HCT116 (cell line): Measurements from ENCODE around the gene SUPT4H1. TPM values are rescaled to one million over a fixed set of nuclear protein-coding genes. Genes with fewer than 3 reads are reported as not detected.

Source experiments
- ATAC-seq: fragments of 200-7000 bp; cut with Tn5 transposase; 2 replicates; pipeline ENCODE4 v1.9.1; 2020; ENCODE audit warnings: mild to moderate bottlenecking, moderate library complexity
- BruUV-seq: library from RNA; stranded (reverse); fragments of 400-500 nt; replicated peaks from 2 replicates; lab custom pipeline; 2021; lab: Mats Ljungman, UMichigan
- CTCF ChIA-PET: fragments of 300-600 bp; sonication (Branson Sonifier 250); formaldehyde crosslinking; loops from one replicate; lab custom pipeline; 2021; ENCODE audit warnings: antibody characterized with exemption; lab: Charles Lee
- POLR2A ChIA-PET: fragments of 300-600, 350-600 bp; sonication (Branson Sonifier 250); formaldehyde crosslinking; loops from one replicate; lab custom pipeline; 2021; ENCODE audit warnings: antibody characterized with exemption; lab: Charles Lee
- RAD21 ChIA-PET, 2 experiments: fragments of 300-600 bp; sonication (Branson Sonifier 250); formaldehyde crosslinking; loops; one replicate each; lab custom pipeline; 2023; ENCODE audit warnings: low total read pairs in 2 of 2; ENCODE audit not compliant: uncharacterized antibody in 2 of 2, unreplicated experiment in 2 of 2, low non-redundant PET in 1 of 2; lab: Charles Lee
- DNase-seq: peaks from one replicate; pipeline ENCODE4 v3.0.0-alpha.2; 2010; ENCODE audit warnings: low read depth, low spot score
- H2AFZ ChIP-seq: fragments of 200-600 bp; shearing (Covaris generic), sonication (generic); 2 replicates; pipeline ENCODE4 v1.6.1; 2017; ENCODE audit warnings: low read depth, mixed run types, mixed read lengths, antibody characterized with exemption, low read length; ENCODE audit not compliant: poor library complexity, severe bottlenecking
- H3K27ac ChIP-seq: 2 replicates; pipeline ENCODE4 v1.5.1; 2012; ENCODE audit warnings: low read depth, low read length
- H3K27me3 ChIP-seq: fragments of 200-600 bp; sonication (generic); 2 replicates; pipeline ENCODE4 v1.6.1; 2016; ENCODE audit warnings: mixed run types, low read length, mixed read lengths; ENCODE audit not compliant: insufficient read depth
- H3K36me3 ChIP-seq, 2 experiments: fragments of 200-500 bp in 1 of 2; fragments of 200-600 bp in 1 of 2; sonication (Bioruptor generic) in 1 of 2; sonication (generic) in 1 of 2; 2 replicates each; pipeline versions ENCODE4 v1.5.1 to v1.6.1; 2014 to 2016; ENCODE audit warnings: low read length in 2 of 2, inconsistent platforms in 1 of 2, mixed read lengths in 1 of 2, mixed run types in 1 of 2; ENCODE audit not compliant: insufficient read depth in 2 of 2, control insufficient read depth in 1 of 2
- H3K4me1 ChIP-seq, 2 experiments: fragments of 200-600 bp in 1 of 2; sonication (generic) in 1 of 2; 2 replicates each; pipeline versions ENCODE4 v1.5.1 to v1.6.1; 2012 to 2017; ENCODE audit warnings: low read length in 2 of 2, inconsistent platforms in 1 of 2, mild to moderate bottlenecking in 1 of 2, mixed read lengths in 1 of 2, mixed run types in 1 of 2, moderate library complexity in 1 of 2; ENCODE audit not compliant: insufficient read depth in 2 of 2, control insufficient read depth in 1 of 2
- H3K4me2 ChIP-seq: fragments of 200-600 bp; sonication (generic); 2 replicates; pipeline ENCODE4 v1.6.1; 2017; ENCODE audit warnings: mixed run types, low read length, mixed read lengths
- H3K4me3 ChIP-seq, 2 experiments: fragments of 200-600 bp in 1 of 2; sonication (generic) in 1 of 2; replicated peaks in 1 of 2; 2 replicates each; pipeline ENCODE4 v1.5.1; 2011 to 2016; ENCODE audit warnings: low read length in 2 of 2, control low read depth in 1 of 2, low read depth in 1 of 2, mild to moderate bottlenecking in 1 of 2, mixed read lengths in 1 of 2, mixed run types in 1 of 2
- H3K79me2 ChIP-seq: fragments of 200-600 bp; sonication (generic); 2 replicates; pipeline ENCODE4 v1.6.1; 2017; ENCODE audit warnings: mild to moderate bottlenecking, mixed run types, low read length, moderate library complexity, mixed read lengths; ENCODE audit not compliant: insufficient read depth
- H3K9ac ChIP-seq: fragments of 200-600 bp; sonication (generic); 2 replicates; pipeline ENCODE4 v1.6.1; 2016; ENCODE audit warnings: low read length, mixed read lengths
- H3K9me2 ChIP-seq: fragments of 200-600 bp; sonication (generic), shearing (Covaris generic); 2 replicates; pipeline ENCODE4 v1.6.1; 2017; ENCODE audit warnings: mixed run types, mild to moderate bottlenecking, moderate library complexity; ENCODE audit not compliant: insufficient read depth
- H3K9me3 ChIP-seq, 2 experiments: fragments of 200-500 bp in 1 of 2; fragments of 200-600 bp in 1 of 2; sonication (Bioruptor generic) in 1 of 2; sonication (generic) in 1 of 2; 2 replicates each; pipeline ENCODE4 v1.6.1; 2014 to 2017; ENCODE audit warnings: low read length in 2 of 2, mixed read lengths in 2 of 2, inconsistent platforms in 1 of 2, low read depth in 1 of 2, mild to moderate bottlenecking in 1 of 2, mixed run types in 1 of 2, moderate library complexity in 1 of 2; ENCODE audit not compliant: control insufficient read depth in 1 of 2, insufficient read depth in 1 of 2
- H4K20me1 ChIP-seq: fragments of 200-600 bp; sonication (generic), shearing (Covaris generic); 2 replicates; pipeline ENCODE4 v1.6.1; 2017; ENCODE audit warnings: mixed run types, mild to moderate bottlenecking, moderate library complexity; ENCODE audit not compliant: insufficient read depth
- CBX3 ChIP-seq: IDR thresholded peaks from 2 replicates; pipeline ENCODE4 v1.6.1; 2012; ENCODE audit warnings: low read depth
- ELF1 ChIP-seq: IDR thresholded peaks from 2 replicates; pipeline ENCODE4 v1.6.1; 2012; ENCODE audit warnings: low read depth, borderline replicate concordance
- JUND ChIP-seq: IDR thresholded peaks from 2 replicates; pipeline ENCODE4 v1.6.1; 2012
- POLR2A ChIP-seq: IDR thresholded peaks from 2 replicates; pipeline ENCODE4 v1.7.0; 2011; ENCODE audit warnings: borderline replicate concordance; ENCODE audit not compliant: insufficient read depth, insufficient read length; ENCODE audit errors: extremely low read depth
- TCF7L2 ChIP-seq: IDR thresholded peaks from 2 replicates; pipeline ENCODE4 v1.7.0; 2011; ENCODE audit warnings: borderline replicate concordance, inconsistent platforms; ENCODE audit not compliant: insufficient read depth, insufficient read length; ENCODE audit errors: extremely low read depth
- ZFX ChIP-seq: fragments of 450-650 bp; IDR thresholded peaks from 2 replicates; pipeline ENCODE4 v1.6.1; 2017
- intact Hi-C: fragments of 100-400 bp; cut with micrococcal nuclease; formaldehyde crosslinking; loops from 2 replicates; pipeline ENCODE4 v1.10.0; 2022
- total RNA-seq: library from RNA; stranded (reverse); gene quantifications from one replicate; pipeline ENCODE4 v1.2.1, GENCODE V29; 2021; ENCODE audit not compliant: unreplicated experiment
- TF ChIP-seq, protein P1 (sequence below): IDR thresholded peaks from 2 replicates; pipeline ENCODE4 v1.6.1; 2012; ENCODE audit warnings: low read depth

SUPT4H1 gene
- total RNA-seq, 1 experiment from 2014 or later = 118 TPM

DNA sequence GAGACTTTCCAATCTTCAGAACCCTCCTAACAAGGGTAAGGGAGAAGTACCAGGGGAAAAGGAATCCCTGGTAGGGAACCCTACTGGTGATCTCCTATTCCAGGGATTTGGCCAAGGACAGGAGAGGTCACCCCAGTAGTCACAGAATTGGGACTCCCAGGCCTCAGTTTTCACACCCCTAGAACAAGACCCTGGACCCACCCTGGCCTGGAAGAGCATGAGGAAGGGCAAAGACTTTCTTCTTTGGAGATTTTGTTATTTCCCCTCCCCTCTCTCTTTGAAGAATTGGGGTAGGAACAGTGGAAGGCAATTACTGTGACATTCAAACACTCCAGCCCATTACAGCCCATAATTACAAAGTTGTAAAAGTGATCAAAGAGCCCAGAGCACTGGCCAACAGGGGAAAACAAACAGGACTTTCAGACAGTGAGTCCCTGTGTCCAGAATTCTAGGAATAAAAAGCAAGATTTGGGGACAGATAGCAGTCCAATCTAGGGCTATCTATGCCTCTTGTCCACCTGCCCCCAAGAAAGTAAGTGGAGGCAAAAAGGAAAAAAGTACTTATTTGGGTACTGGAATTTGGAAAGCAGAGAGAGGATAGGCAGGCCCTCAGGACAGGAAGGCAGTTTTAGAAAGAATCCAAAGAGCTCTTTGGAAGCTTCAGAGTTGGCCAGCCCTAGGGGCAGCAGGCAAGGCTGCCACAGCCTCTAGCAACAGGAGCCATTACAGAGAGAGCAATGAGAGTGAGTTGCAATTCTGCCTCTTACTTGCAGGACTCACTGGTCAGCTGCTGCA is 13.4 kb upstream of the SUPT4H1 start:
- Histone ChIP-seq H3K9me2 (no peaks in the 10 kb centered on the region), H3K79me2 (peaks cover 55% of the 10 kb centered on the region), H3K9ac (peak overlapping the region; percentile 30; the same call in 1 of the 2 replicates)
- POLR2A ChIA-PET = interaction anchor here (1.0 to 1.5 kb wide), 2 partner anchors 10 to 14 kb away, joined by 4 read pairs; partner anchors contain the start of gene SUPT4H1
- no peak for TF ChIP-seq TCF7L2
- TF ChIP-seq ELF1 = no peak
- TF ChIP-seq, all 23 proteins: peak for 0
- H3K4me2 ChIP-seq = peak overlapping the region; percentile 45
- no peak overlapping the region for H2AFZ ChIP-seq
- H4K20me1 ChIP-seq = no peaks in the 10 kb centered on the region
- H3K9me3 ChIP-seq = no peaks in the 10 kb centered on the region
- CTCF ChIA-PET = interaction anchor here (1.5 to 1.6 kb wide), 2 partner anchors 48 to 52 kb away, joined by 3 to 4 read pairs; partner anchors contain the start of gene RNF43
- H3K4me3 ChIP-seq = no peak overlapping the region
- H3K27ac ChIP-seq = peak overlapping the region; percentile 46
- DNase-seq (no peak), ATAC-seq (no peak; the same call in 1 of the 2 replicates)
- BruUV-seq = no TSS peak
- H3K4me1 ChIP-seq = peaks cover 26 to 31% of the 10 kb centered on the region in 2 experiments
- no peaks in the 10 kb centered on the region for H3K27me3 ChIP-seq
- intact Hi-C loops = no loop called here
- RAD21 ChIA-PET = no interaction called here
- H3K36me3 ChIP-seq = peaks cover 26 to 55% of the 10 kb centered on the region in 2 experiments; a peak in 3 of 4 replicates

DNA sequence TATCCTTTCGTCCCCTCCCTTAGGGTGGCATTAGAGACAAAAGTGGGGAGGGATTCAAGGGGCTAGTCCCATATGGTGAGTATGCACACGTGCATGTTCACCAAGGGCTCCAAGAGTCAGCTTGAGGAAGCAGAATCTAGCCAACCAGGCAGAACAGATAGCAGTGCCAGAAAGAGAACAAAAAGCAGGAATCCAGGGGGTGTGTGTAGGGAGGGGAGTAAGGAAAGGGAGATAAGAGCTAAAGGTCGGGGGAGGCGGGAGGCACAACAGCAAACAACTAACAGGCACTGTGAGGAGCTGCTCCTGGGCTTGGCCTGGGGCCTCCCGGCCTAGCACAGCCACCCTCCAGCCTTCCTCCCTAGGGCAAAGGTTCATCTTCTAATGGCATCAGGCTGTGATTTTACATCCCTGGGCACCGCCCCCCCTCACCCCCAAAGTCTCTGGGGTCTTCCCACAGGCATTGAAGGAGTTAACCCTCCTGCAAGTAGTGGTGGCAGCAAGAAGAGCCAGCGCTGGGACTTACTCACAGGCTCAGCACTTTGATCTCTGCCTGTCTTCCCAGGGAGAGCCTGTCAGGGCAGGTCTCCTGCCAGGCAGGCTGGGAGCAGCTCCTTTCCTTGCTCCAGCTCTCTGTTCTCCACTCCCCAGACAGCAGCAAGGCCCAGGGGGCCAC is 12.4 kb upstream of the SUPT4H1 start:
- POLR2A ChIA-PET = interaction anchor here (1.0 to 4.8 kb wide), 2 partner anchors 9 to 12 kb away, joined by 4 to 13 read pairs; partner anchors contain the start of gene SUPT4H1
- RAD21 ChIA-PET = no interaction called here
- peaks cover 26 to 29% of the 10 kb centered on the region in 2 experiments for H3K4me1 ChIP-seq
- H3K27me3 ChIP-seq = no peaks in the 10 kb centered on the region
- H3K4me2 ChIP-seq = peak overlapping the region; percentile 45
- H3K9ac ChIP-seq = peak overlapping the region; percentile 30; the same call in 1 of the 2 replicates
- peaks cover 55% of the 10 kb centered on the region for H3K79me2 ChIP-seq
- intact Hi-C loops = no loop called here
- ATAC-seq (peak; percentile 65), DNase-seq (no peak)
- no peaks in the 10 kb centered on the region for H4K20me1 ChIP-seq
- CTCF ChIA-PET = interaction anchor here (1.5 to 1.6 kb wide), 2 partner anchors 47 to 53 kb away, joined by 3 to 4 read pairs; partner anchors contain the start of gene RNF43
- no peak overlapping the region for H2AFZ ChIP-seq
- no peak overlapping the region for H3K4me3 ChIP-seq
- BruUV-seq = no TSS peak
- peaks cover 31 to 57% of the 10 kb centered on the region in 2 experiments; a peak in 3 of 4 replicates for H3K36me3 ChIP-seq
- TF ChIP-seq CBX3 (no peak), POLR2A (no peak), JUND (no peak), ZFX (peak; percentile 24; the same call in 1 of the 2 replicates), TCF7L2 (peak; percentile 83)
- TF ChIP-seq, protein P1, sequence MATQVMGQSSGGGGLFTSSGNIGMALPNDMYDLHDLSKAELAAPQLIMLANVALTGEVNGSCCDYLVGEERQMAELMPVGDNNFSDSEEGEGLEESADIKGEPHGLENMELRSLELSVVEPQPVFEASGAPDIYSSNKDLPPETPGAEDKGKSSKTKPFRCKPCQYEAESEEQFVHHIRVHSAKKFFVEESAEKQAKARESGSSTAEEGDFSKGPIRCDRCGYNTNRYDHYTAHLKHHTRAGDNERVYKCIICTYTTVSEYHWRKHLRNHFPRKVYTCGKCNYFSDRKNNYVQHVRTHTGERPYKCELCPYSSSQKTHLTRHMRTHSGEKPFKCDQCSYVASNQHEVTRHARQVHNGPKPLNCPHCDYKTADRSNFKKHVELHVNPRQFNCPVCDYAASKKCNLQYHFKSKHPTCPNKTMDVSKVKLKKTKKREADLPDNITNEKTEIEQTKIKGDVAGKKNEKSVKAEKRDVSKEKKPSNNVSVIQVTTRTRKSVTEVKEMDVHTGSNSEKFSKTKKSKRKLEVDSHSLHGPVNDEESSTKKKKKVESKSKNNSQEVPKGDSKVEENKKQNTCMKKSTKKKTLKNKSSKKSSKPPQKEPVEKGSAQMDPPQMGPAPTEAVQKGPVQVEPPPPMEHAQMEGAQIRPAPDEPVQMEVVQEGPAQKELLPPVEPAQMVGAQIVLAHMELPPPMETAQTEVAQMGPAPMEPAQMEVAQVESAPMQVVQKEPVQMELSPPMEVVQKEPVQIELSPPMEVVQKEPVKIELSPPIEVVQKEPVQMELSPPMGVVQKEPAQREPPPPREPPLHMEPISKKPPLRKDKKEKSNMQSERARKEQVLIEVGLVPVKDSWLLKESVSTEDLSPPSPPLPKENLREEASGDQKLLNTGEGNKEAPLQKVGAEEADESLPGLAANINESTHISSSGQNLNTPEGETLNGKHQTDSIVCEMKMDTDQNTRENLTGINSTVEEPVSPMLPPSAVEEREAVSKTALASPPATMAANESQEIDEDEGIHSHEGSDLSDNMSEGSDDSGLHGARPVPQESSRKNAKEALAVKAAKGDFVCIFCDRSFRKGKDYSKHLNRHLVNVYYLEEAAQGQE = no peak
- H3K9me3 ChIP-seq = no peaks in the 10 kb centered on the region
- H3K27ac ChIP-seq = peak overlapping the region; percentile 46
- no peaks in the 10 kb centered on the region for H3K9me2 ChIP-seq
